GM12878 (cell line): ENCODE measurements around the gene DNAH17.

Source experiments
- ATF7 ChIP-seq: fragments of 450-650 bp; IDR thresholded peaks from 2 replicates; pipeline ENCODE4 v1.6.1; 2016; ENCODE audit warnings: low read depth, mild to moderate bottlenecking
- BMI1 ChIP-seq: fragments of 450-650 bp; IDR thresholded peaks from 2 replicates; pipeline ENCODE4 v1.6.1; 2016; ENCODE audit warnings: mild to moderate bottlenecking, moderate library complexity, borderline replicate concordance
- BRCA1 ChIP-seq: IDR thresholded peaks from 2 replicates; pipeline ENCODE4 v1.6.1; 2011; ENCODE audit warnings: low read depth, low read length, improper control_type of control experiment
- CHD4 ChIP-seq: fragments of 200-600 bp; sonication (generic); IDR thresholded peaks from 2 replicates; pipeline ENCODE4 v1.6.1; 2016; ENCODE audit warnings: mild to moderate bottlenecking
- EP300 ChIP-seq, 2 experiments: fragments of 150-350 bp in 1 of 2; IDR thresholded peaks; 2 replicates each; pipeline ENCODE4 v1.6.1; 2011 to 2012; ENCODE audit warnings: low read depth in 2 of 2, low read length in 2 of 2, borderline replicate concordance in 1 of 2, improper control_type of control experiment in 1 of 2, inconsistent platforms in 1 of 2; ENCODE audit not compliant: control insufficient read depth in 1 of 2
- NR2C2 ChIP-seq: IDR thresholded peaks from 2 replicates; pipeline ENCODE4 v1.6.1; 2011; ENCODE audit warnings: borderline replicate concordance, low read depth; ENCODE audit not compliant: control insufficient read depth, insufficient read length
- POLR2A ChIP-seq: IDR thresholded peaks from 2 replicates; pipeline ENCODE4 v1.6.1; 2011; ENCODE audit warnings: low read depth, mild to moderate bottlenecking, low read length
- RCOR1 ChIP-seq: conservative IDR thresholded peaks from 2 replicates; pipeline ENCODE4 v1.6.1; 2012; ENCODE audit warnings: low read depth, low read length, improper control_type of control experiment
- SMC3 ChIP-seq: IDR thresholded peaks from 2 replicates; pipeline ENCODE4 v1.6.1; 2011; ENCODE audit warnings: low read length, improper control_type of control experiment, borderline replicate concordance
- TAF1 ChIP-seq: IDR thresholded peaks from 2 replicates; pipeline ENCODE4 v1.6.1; 2011; ENCODE audit warnings: mild to moderate bottlenecking, low read depth, low read length, borderline replicate concordance
- TCF12 ChIP-seq: IDR thresholded peaks from 2 replicates; pipeline ENCODE4 v1.6.1; 2011; ENCODE audit warnings: low read depth, mild to moderate bottlenecking, low read length
- TF ChIP-seq, protein P1 (sequence below), 3 experiments: IDR thresholded peaks in 2 of 3; conservative IDR thresholded peaks in 1 of 3; 2 replicates each; pipeline ENCODE4 v1.5.1; 2011; ENCODE audit warnings: low read depth in 3 of 3, low read length in 3 of 3, mild to moderate bottlenecking in 3 of 3, control low read depth in 2 of 3, moderate library complexity in 2 of 3, inconsistent platforms in 1 of 3, mixed read lengths in 1 of 3; ENCODE audit not compliant: control insufficient read depth in 2 of 3, insufficient read depth in 1 of 3; ENCODE audit errors: extremely low read depth in 1 of 3
- TF ChIP-seq, protein P2 (sequence below): IDR thresholded peaks from 2 replicates; pipeline ENCODE4 v1.6.1; 2012; ENCODE audit warnings: low read depth, low read length, improper control_type of control experiment
- TF ChIP-seq, protein P3 (sequence below): IDR thresholded peaks from 2 replicates; pipeline ENCODE4 v1.6.1; 2011; ENCODE audit warnings: low read depth, low read length, improper control_type of control experiment, borderline replicate concordance

DNA sequence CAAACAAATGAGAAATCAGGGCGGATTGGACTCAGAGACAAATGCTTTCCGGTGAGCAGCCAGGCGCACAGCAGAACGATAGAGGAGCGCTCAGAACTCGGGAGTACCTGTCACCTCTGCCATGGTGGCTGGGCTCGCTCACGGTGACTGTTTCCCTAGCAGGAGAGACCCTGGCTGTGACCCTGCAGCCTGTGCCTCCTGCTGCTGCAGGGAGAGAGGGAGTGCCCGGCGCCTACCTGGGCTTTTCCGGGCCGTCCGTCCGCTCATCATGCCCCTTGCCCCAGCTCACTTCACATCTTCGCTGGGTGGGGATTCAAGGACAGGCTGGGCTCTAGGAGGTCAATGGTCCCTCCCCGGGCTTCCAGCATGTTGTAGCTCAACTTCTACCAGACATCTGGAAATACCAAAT lies 14.1 kb upstream of the DNAH17 start:
- TF ChIP-seq, protein P1, sequence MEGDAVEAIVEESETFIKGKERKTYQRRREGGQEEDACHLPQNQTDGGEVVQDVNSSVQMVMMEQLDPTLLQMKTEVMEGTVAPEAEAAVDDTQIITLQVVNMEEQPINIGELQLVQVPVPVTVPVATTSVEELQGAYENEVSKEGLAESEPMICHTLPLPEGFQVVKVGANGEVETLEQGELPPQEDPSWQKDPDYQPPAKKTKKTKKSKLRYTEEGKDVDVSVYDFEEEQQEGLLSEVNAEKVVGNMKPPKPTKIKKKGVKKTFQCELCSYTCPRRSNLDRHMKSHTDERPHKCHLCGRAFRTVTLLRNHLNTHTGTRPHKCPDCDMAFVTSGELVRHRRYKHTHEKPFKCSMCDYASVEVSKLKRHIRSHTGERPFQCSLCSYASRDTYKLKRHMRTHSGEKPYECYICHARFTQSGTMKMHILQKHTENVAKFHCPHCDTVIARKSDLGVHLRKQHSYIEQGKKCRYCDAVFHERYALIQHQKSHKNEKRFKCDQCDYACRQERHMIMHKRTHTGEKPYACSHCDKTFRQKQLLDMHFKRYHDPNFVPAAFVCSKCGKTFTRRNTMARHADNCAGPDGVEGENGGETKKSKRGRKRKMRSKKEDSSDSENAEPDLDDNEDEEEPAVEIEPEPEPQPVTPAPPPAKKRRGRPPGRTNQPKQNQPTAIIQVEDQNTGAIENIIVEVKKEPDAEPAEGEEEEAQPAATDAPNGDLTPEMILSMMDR (IDR thresholded peaks at IDR 0.05 in 2 of 3, conservative IDR thresholded peaks at IDR 0.05 in 1 of 3; ENCODE audit: control insufficient read depth in 2 of 3, extremely low read depth in 1 of 3, insufficient read depth in 1 of 3, low read depth in 3 of 3, low read length in 3 of 3): no peak
- TF ChIP-seq RCOR1 (no peak), NR2C2 (no peak), TCF12 (no peak), CHD4 (no peak), TAF1 (no peak), POLR2A (no peak), EP300 (IDR thresholded peaks at IDR 0.05; ENCODE audit: borderline replicate concordance in 1 of 2, control insufficient read depth in 1 of 2, low read depth in 2 of 2, low read length in 2 of 2) (no peak), BRCA1 (no peak), BMI1 (no peak), ATF7 (no peak), SMC3 (no peak)
- TF ChIP-seq, protein P2, sequence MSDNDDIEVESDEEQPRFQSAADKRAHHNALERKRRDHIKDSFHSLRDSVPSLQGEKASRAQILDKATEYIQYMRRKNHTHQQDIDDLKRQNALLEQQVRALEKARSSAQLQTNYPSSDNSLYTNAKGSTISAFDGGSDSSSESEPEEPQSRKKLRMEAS: no peak
- TF ChIP-seq, protein P3, sequence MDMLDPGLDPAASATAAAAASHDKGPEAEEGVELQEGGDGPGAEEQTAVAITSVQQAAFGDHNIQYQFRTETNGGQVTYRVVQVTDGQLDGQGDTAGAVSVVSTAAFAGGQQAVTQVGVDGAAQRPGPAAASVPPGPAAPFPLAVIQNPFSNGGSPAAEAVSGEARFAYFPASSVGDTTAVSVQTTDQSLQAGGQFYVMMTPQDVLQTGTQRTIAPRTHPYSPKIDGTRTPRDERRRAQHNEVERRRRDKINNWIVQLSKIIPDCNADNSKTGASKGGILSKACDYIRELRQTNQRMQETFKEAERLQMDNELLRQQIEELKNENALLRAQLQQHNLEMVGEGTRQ: no peak
